Liver (tissue), 9 donors: ENCODE measurements around the gene COL9A1. TPM values are rescaled to one million over a fixed set of nuclear protein-coding genes. Genes with fewer than 3 reads are reported as not detected.

Source experiments
- DNase-seq: peaks from one replicate; pipeline ENCODE4 v3.0.0-alpha.2; 2017; ENCODE audit warnings: low spot score
- H3K27ac ChIP-seq, 2 donors: one replicate each; pipeline ENCODE4 v1.7.0; 2013; ENCODE audit warnings: inconsistent platforms in 2 of 2, low read length in 2 of 2, control low read depth in 1 of 2, low read depth in 1 of 2, mild to moderate bottlenecking in 1 of 2
- H3K27me3 ChIP-seq, 4 donors: one replicate each; pipeline versions ENCODE4 v1.6.1 to v1.7.0; 2013; ENCODE audit warnings: low read length in 3 of 4, inconsistent platforms in 1 of 4, mild to moderate bottlenecking in 1 of 4, moderate library complexity in 1 of 4; ENCODE audit not compliant: control insufficient read depth in 4 of 4, insufficient read depth in 4 of 4
- H3K36me3 ChIP-seq, 4 donors: one replicate each; pipeline versions ENCODE4 v1.6.1 to v1.7.0; 2013; ENCODE audit warnings: low read length in 3 of 4, mild to moderate bottlenecking in 3 of 4, low read depth in 1 of 4, moderate library complexity in 1 of 4; ENCODE audit not compliant: control insufficient read depth in 4 of 4, insufficient read depth in 3 of 4
- H3K4me1 ChIP-seq, 4 donors: one replicate each; pipeline versions ENCODE4 v1.6.1 to v1.7.0; 2013; ENCODE audit warnings: low read length in 3 of 4, mild to moderate bottlenecking in 3 of 4, moderate library complexity in 1 of 4; ENCODE audit not compliant: control insufficient read depth in 4 of 4, insufficient read depth in 4 of 4
- H3K4me3 ChIP-seq, 3 donors: one replicate each; pipeline versions ENCODE4 v1.6.1 to v1.7.0; 2013; ENCODE audit warnings: low read length in 3 of 3, control low read depth in 1 of 3, low read depth in 1 of 3, mild to moderate bottlenecking in 1 of 3
- H3K9ac ChIP-seq, 2 donors: one replicate each; pipeline ENCODE4 v1.7.0; 2013; ENCODE audit warnings: low read length in 2 of 2, mild to moderate bottlenecking in 2 of 2, moderate library complexity in 2 of 2, control low read depth in 1 of 2, low read depth in 1 of 2
- H3K9me3 ChIP-seq, 4 donors: one replicate each; pipeline versions ENCODE4 v1.6.1 to v1.7.0; 2013; ENCODE audit warnings: low read length in 3 of 4; ENCODE audit not compliant: control insufficient read depth in 4 of 4
- FOXA1 ChIP-seq: IDR thresholded peaks from 2 replicates; pipeline ENCODE4 v1.6.1; 2016; ENCODE audit warnings: antibody characterized with exemption
- FOXA2 ChIP-seq: IDR thresholded peaks from 2 replicates; pipeline ENCODE4 v1.6.1; 2016; ENCODE audit warnings: antibody characterized with exemption
- GABPA ChIP-seq, 2 donors: IDR thresholded peaks in 1 of 2; conservative IDR thresholded peaks in 1 of 2; 2 replicates each; pipeline ENCODE4 v1.6.1; 2016; ENCODE audit warnings: antibody characterized with exemption in 2 of 2, mild to moderate bottlenecking in 1 of 2, moderate library complexity in 1 of 2
- HNF4G ChIP-seq: IDR thresholded peaks from 2 replicates; pipeline ENCODE4 v1.6.1; 2016; ENCODE audit warnings: antibody characterized with exemption
- RAD21 ChIP-seq, 2 donors: IDR thresholded peaks; 2 replicates each; pipeline ENCODE4 v1.6.1; 2016; ENCODE audit warnings: antibody characterized with exemption in 2 of 2, mild to moderate bottlenecking in 2 of 2
- SP1 ChIP-seq: IDR thresholded peaks from 2 replicates; pipeline ENCODE4 v1.6.1; 2018; ENCODE audit warnings: antibody characterized with exemption, mild to moderate bottlenecking
- TAF1 ChIP-seq: conservative IDR thresholded peaks from 2 replicates; pipeline ENCODE4 v1.6.1; 2016; ENCODE audit warnings: antibody characterized with exemption, mild to moderate bottlenecking
- ZBTB33 ChIP-seq: IDR thresholded peaks from 2 replicates; pipeline ENCODE4 v1.6.1; 2016; ENCODE audit warnings: antibody characterized with exemption
- WGBS: extraction: QIAGEN DNeasy Blood & Tissue Kit; methylation state at CpG from one replicate; pipeline ENCODE4 v1.1.7; 2013; 5-methylcytosine and 5-hydroxymethylcytosine counted together
- polyA plus RNA-seq, 2 donors: library from polyadenylated mRNA; stranded (reverse) in 1 of 2; unstranded in 1 of 2; fragments of 200-250 nt in 1 of 2; fragments of >200 nt in 1 of 2; fragmentation: Nextera tagmentation in 1 of 2; extraction: Ambion mirVana in 1 of 2; gene quantifications; one replicate each; pipeline versions ENCODE4 v1.2.1 to v1.2.3, GENCODE V29; 2013 to 2015
- total RNA-seq, 2 donors: library from RNA; depleted of rRNA; stranded (reverse); fragments of >200 nt; gene quantifications; one replicate each; pipeline ENCODE4 v1.2.3, GENCODE V29; 2014
- TF ChIP-seq, protein P1 (sequence below): fragments of 150-350 bp; IDR thresholded peaks from 2 replicates; pipeline ENCODE4 v1.5.1; 2017; ENCODE audit warnings: improper control_type of control experiment, low read depth, low read length; ENCODE audit not compliant: missing input control
- TF ChIP-seq, protein P2 (sequence below): IDR thresholded peaks from 2 replicates; pipeline ENCODE4 v1.6.1; 2016; ENCODE audit warnings: antibody characterized with exemption
- donor health status: healthy.
- donor health status: healthy.
- donor health status: healthy.
- donor health status: healthy.
- donor health status: healthy.

Gene COL9A1
- total and polyA plus RNA-seq, 4 donors, result 0.01 to 1.4 TPM; not detected in 2

DNA sequence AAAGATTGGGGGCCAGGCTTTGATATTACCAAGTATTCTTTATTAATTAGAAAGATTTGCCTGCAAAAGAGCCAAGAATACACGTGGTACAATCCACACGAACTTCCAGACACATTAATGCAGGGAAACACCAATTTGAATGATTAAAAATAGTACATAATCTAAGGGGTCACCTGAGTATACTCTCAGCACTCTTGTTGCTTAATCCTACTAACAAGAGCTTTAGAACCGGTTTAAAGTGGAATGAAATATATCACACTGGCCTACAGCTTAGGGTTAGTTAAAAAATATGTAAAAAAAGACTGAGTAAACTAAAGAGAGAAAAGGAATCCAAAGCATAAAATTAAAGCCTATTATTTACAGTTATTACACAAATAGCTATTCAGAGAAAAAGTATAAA, 49.0 kb downstream of the COL9A1 start:
- WGBS, result 70% methylated on average over 3 of the region's 3 CpGs
- no peaks in the 10 kb centered on the region for H3K4me1 ChIP-seq
- DNase-seq, result no peak
- H3K36me3 ChIP-seq, result no peaks in the 10 kb centered on the region
- H3K4me3 ChIP-seq, result no peak overlapping the region
- H3K27me3 ChIP-seq, result peaks cover 0 to 6% (median 0%) of the 10 kb centered on the region in 4 donors
- H3K9ac ChIP-seq, result no peak overlapping the region
- TF ChIP-seq HNF4G (no peak), ZBTB33 (no peak), RAD21 (IDR thresholded peaks at IDR 0.05) (no peak)
- TF ChIP-seq, protein P1, sequence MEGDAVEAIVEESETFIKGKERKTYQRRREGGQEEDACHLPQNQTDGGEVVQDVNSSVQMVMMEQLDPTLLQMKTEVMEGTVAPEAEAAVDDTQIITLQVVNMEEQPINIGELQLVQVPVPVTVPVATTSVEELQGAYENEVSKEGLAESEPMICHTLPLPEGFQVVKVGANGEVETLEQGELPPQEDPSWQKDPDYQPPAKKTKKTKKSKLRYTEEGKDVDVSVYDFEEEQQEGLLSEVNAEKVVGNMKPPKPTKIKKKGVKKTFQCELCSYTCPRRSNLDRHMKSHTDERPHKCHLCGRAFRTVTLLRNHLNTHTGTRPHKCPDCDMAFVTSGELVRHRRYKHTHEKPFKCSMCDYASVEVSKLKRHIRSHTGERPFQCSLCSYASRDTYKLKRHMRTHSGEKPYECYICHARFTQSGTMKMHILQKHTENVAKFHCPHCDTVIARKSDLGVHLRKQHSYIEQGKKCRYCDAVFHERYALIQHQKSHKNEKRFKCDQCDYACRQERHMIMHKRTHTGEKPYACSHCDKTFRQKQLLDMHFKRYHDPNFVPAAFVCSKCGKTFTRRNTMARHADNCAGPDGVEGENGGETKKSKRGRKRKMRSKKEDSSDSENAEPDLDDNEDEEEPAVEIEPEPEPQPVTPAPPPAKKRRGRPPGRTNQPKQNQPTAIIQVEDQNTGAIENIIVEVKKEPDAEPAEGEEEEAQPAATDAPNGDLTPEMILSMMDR, result no peak
- H3K27ac ChIP-seq, result no peak overlapping the region
- H3K9me3 ChIP-seq, result no peaks in the 10 kb centered on the region

GRCh38 chr6:70252604-70253003, 50.3 kb downstream of the COL9A1 start:
- DNase-seq, result no peak
- H3K4me1 ChIP-seq, result no peaks in the 10 kb centered on the region

GRCh38 chr6:70246118-70246517, 56.8 kb downstream of the COL9A1 start:
- Histone ChIP-seq H3K9ac (no peak overlapping the region), H3K9me3 (no peaks in the 10 kb centered on the region), H3K4me1 (no peaks in the 10 kb centered on the region), H3K36me3 (no peaks in the 10 kb centered on the region), H3K27me3 (no peaks in the 10 kb centered on the region), H3K27ac (no peak overlapping the region), H3K4me3 (no peak overlapping the region)
- TF ChIP-seq TAF1 (no peak), GABPA (IDR thresholded peaks at IDR 0.05 in 1 of 2, conservative IDR thresholded peaks at IDR 0.05 in 1 of 2) (no peak), FOXA2 (no peak), FOXA1 (no peak), RAD21 (IDR thresholded peaks at IDR 0.05) (no peak)
- no peak for DNase-seq
- 92% methylated on average over 7 of the region's 7 CpGs for WGBS

More at GRCh38 chr6:70252604-70253003, 50.3 kb downstream of the COL9A1 start:
- Histone ChIP-seq H3K27ac (no peak overlapping the region), H3K9ac (no peak overlapping the region), H3K4me3 (no peak overlapping the region), H3K9me3 (no peaks in the 10 kb centered on the region), H3K27me3 (peaks cover 0 to 4% (median 0%) of the 10 kb centered on the region in 4 donors), H3K36me3 (no peaks in the 10 kb centered on the region)
- WGBS, result 87% methylated on average over 2 of the region's 2 CpGs
- TF ChIP-seq SP1, result no peak
- TF ChIP-seq, protein P2, sequence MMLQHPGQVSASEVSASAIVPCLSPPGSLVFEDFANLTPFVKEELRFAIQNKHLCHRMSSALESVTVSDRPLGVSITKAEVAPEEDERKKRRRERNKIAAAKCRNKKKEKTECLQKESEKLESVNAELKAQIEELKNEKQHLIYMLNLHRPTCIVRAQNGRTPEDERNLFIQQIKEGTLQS, result no peak
